Endometrial microvascular endothelial cells (primary cell): ENCODE data around the gene CDIPT. TPM values are rescaled to one million over a fixed set of nuclear protein-coding genes. Genes with fewer than 3 reads are reported as not detected.
"Not testable (repeated sequence)": the region's sequence is repeated elsewhere in the genome, so short reads cannot be mapped to it uniquely, and the experiment has no call there.

Experiments used
- in situ Hi-C: cut with HindIII; loops from 2 replicates; pipeline ENCODE4 v1.10.0; 2017; ENCODE audit warnings: low sequenced_read_pairs, low pct_unique_long_range_greater_than_20kb; ENCODE audit errors: inconsistent ontology term
- total RNA-seq: library from RNA; depleted of rRNA; stranded (reverse); fragments of >200 nt; gene quantifications from one replicate; pipeline ENCODE4 v1.2.3, GENCODE V29; 2015; ENCODE audit errors: inconsistent ontology term

The CDIPT gene
- total RNA-seq, 1 donor from 2014 or later = 105 TPM

DNA sequence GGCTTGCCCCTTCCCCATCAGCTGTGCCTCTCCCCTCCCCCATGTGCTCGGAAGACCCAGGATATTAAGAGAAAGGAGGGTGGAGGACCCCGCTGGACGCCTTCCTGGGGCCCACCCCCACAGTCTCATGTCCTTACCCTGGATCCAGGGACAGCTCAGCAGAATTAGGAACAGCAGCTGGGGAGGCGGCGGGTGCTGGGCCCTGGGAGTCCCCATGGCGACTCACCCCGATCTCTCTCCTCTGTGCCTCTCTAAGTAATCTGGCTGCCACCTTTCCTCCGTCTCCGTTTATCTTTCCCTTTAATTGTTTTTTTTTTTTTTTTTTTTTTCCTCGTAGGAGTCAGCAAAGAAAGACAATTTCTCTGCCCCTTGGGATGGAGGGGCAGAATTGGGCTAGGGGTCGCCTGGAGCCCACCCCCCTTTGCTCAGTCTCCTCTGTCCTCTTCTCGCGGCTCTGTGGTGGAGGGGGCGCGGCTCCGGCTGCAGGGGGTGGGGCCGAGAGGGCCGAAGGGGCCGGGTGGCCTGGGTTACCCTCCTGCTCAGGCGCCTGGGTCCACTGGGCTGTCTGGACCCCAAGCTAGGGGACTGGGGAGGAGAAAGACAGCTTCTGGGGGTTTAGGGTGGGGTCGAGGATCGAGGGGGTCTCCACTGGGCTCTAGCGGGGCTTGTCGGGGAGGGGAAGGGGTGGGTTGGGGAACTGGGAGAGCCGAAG, 35.9 kb upstream of the CDIPT start:
- in situ Hi-C loops = no loop called here

DNA sequence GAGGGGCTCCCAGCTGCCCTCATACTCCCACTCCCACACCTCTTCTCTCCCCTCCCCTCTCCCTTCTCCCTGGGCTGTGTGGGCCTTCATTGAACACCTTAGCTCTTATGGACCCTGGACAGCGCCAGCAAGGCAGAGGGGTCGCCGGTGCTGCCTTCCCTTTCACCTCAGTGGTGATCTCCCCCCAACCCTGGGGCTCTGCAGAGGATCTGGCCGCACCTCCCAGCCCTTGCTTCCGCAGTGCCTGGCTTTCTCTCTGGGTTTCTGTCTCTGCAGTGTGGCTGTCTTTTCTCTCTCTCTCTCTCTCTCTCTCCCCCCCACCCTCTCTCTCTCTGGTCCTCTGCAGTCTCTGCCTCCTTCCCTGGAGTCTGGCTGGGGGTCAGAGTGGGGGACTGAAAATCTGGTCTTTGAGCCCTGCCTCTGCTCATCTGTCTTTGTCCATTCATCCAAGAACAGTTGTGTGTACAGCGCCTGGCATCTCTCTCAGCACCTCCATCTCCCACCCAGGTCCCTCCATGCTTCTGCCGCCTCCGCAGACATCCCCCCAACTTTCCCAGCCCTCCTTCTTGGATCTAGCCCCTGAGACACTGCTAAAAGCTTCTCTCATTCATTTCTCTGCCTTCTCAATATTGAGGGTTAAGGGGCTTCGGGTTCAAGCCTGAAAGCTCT, 35.2 kb upstream of the CDIPT start:
- in situ Hi-C loops = no loop called here

DNA sequence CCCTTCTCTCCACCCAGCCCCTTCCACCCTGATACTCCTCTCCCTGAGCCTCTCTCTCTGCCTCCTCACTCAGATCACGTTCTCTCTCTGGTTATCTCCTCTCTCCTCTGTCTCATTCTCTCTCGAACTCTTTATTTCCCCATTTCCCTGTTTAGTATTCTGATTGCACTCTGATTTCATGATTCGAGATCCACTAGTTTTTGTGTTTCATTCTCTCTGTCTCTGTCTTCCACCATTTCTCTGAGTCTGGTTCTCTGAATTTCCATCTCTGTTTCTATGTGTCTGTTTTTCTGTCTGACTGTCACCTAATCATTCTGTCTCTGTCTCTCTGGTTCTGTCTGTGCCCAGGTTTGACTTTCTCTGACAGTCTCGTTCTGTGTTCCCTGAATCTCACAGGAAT, 34.3 kb upstream of the CDIPT start:
- in situ Hi-C loops = no loop called here

DNA sequence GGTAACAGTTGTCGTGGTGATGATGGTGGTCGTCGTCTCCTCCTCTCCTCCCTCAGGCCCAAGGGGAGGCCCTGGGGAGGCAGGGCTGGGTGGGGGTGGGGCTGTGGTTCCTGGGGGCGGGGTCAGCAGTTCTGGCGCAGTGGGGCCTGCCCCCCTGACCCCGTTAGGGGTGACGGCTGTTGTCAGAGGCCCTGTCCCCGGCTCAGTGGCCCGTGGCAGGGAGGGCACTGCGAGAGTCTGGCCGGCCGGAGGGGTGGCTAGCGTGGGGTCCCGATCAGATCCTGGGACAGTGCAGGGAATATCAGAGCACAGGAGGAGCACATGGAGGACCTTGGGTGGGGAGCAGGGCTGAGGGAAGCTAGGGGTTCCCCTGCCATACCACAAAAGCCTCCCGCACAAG, 33.8 kb upstream of the CDIPT start:
- in situ Hi-C loops = no loop called here

DNA sequence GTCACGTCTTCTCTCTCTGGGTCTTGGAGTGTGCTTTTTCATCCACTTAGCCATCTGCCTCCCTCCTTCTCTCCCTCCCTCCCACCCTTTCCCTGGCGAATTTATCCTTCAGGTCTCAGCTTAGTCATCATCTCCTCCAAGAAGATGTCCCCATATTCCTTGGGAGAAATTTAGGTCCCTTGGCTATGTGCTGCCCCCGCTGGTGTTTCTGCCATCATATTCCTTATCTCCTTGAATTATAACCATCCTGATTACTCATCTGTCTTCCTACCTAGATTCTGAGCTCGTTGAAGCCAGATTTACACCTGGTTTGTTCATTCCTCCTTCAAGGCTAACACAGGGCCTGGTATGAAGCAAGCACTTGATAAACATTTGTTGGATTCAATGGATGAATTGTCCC, 31.3 kb upstream of the CDIPT start:
- in situ Hi-C loops = no loop called here

DNA sequence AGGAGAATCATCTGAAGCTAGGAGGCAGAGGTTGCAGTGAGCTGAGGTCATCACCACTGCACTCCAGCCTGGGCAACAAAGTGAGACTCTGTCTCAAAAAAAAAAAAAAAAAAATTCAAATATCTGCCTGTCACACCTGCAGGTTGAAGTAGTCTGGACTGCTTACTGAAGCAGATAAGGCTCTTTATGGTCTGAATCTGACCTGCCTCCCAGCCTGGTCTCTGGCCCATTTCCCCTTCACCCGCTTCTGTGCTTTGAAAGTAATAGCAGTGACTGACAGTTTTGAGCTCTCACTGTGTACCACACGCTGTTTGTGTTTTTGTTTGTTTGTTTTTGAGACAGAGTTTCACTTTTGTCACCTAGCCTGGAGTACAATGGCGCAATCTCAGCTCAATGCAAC, 30.5 kb upstream of the CDIPT start:
- in situ Hi-C loops = no loop called here

DNA sequence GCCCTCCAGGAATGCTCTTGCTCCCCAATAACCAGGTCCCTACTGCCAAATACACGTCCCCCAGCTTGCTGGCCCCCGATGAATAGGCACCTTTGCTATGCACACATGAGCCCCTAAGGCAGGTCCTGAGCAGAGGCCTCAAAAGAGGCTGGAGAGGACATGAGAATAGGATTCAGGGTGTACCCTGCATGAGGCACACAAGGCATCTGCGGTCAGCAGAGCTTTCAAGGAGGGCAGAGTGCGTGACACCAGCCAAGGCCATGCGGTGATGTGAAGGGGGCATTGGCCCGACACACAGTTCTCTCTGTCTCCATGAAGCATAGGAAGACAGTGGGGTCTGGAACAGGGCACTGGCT, 29.4 kb upstream of the CDIPT start:
- in situ Hi-C loops = no loop called here

DNA sequence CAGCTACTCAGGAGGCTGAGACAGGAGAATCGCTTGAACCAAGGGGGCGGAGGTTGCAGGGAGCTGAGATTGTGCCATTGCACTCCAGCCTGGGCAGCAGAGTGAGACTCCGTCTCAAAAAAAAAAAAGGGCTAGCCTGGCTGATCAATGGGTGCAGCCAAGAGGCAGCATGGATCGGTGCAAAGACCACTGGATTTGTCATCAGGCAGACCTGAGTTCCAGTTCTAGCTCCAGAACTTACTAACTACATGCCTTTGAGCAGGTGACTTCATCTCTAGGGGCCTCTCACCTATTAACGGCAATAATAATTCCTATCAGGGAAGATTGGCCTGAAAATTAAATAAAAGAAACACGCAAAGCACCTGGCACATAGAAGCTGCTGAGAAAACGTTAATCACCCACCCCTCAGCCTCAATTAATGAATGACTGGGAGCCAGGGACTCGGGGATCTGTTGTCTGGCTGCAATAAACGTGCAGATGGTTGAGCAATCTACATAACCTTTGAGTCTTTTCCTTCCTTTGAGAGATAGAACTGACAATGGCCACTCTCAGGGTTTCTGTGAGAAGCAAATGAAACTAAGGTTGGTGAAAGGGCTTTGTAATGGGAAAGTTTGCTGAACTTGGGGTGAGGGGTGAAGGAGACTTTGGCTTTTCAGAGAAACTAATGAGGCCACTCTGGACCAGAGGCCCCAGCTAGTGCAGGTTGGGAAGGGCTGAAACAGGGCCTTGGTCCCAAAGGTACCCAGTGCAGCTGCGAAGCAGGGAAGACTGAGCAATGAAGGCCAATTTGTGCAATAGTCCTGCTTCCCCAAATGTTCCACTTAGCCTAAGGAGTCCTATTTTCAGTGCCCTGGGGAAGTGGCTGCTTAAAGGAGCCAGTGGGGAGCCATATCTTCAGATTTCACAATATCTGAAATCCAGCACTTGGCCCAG, 28.8 kb upstream of the CDIPT start:
- in situ Hi-C loops = no loop called here

DNA sequence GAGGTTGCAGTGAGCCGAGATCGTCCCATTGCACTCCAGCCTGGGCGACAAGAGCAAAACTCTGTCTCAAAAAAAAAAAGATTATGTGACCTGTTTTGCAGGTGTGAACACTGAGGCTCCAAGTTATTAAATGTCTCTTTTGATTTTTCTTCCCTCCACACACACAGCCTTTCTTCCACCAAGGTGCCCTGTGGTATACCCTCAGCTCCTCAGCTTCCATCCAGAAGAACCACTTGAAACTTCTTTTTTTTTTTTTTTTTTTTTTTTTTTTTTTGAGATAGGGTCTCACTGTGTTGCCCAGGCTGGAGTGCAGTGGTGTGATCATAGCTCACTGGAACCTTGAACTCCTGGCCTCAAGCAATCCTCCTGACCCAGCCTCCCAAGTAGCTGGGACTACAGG, 26.3 kb upstream of the CDIPT start:
- in situ Hi-C loops = not testable (repeated sequence)

DNA sequence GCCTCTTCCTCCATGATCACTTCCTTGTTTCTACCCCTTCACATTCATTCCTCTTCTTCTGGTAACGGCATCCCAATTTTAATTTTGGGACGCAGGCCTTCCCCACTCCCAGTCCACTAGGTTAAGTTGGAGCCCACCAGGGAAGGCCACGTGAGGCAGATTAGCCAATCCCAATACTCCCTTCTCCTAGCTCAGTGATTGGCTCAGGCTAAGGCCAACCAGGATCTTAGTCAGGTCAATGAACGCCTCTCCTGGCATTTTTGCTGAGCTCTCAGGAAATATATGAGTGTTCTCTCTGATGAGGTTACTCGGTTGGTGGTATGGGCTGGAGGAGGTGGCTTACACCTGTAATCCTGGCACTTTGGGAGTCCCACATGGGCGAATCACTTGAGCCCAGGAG, 21.0 kb upstream of the CDIPT start:
- in situ Hi-C loops = no loop called here

DNA sequence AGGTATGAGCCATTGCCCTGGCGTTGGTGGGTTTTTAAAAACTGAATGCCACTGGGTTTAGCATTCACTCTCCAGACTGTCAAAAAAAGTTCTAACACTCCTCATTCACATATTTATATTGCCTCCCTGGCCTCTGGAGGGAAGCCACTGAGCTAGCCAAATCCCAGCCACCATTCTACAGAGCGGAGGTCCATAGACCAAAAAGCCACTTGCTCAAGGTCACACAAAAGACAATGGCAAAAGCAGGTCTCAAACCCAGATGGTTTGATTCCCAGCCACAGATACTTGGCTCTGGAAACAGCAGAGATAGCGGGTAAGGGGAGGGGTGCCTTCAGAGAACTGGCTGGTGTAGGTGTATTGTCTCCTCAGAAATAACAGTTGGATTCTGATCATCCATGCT, 18.0 kb upstream of the CDIPT start:
- in situ Hi-C loops = no loop called here

DNA sequence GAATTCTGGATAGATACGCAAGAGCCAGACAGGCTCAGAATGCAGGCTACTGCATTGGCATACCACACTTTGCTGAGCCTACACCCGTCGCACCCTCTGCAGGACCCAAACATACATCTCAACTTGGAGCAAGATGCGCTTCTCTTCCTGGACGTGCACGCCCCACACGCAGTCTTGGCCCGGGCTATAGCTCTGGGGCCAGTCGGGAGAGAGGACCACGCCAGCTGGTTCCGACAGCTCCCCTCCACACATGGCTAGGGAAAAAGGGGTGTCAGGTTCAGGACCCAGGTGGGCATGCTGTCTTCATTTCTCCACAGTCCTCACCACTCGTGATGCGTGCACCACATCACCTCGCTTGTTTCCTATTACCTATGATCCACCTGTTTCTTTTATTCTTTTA, 15.1 kb upstream of the CDIPT start:
- in situ Hi-C loops = no loop called here

DNA sequence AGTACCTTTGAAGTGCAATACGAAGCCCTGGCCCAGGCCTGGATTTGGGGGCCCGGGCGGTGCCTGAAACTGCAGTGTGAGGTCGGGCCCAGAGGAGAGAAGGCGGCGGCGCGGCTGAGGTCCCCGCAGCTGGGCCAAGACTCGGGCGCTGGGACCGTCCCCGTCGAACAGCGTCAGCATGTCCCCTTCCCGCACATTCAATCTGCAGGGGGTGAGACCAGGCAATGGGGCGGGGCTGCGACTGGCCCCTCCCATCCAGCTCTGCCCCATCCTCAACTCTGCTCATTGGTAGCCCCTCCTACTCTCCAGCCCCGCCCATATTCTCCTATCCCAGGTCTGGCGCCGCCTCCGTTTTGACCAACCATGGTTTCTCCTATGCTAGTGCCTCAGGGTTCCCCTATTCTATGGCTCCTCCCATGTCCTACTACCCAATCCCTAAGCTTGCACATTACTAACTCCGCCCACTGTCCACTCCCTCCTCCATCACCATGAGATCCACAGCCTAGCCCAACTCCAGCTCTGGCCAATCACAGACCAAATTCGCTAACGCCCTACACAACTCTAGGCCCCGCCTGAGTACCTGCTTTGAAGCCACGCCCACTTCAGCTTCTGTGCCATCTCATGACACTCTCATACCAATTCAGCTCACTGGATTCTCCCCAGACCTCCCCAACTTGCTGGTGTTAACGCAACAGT, 14.4 kb upstream of the CDIPT start:
- in situ Hi-C loops = no loop called here

DNA sequence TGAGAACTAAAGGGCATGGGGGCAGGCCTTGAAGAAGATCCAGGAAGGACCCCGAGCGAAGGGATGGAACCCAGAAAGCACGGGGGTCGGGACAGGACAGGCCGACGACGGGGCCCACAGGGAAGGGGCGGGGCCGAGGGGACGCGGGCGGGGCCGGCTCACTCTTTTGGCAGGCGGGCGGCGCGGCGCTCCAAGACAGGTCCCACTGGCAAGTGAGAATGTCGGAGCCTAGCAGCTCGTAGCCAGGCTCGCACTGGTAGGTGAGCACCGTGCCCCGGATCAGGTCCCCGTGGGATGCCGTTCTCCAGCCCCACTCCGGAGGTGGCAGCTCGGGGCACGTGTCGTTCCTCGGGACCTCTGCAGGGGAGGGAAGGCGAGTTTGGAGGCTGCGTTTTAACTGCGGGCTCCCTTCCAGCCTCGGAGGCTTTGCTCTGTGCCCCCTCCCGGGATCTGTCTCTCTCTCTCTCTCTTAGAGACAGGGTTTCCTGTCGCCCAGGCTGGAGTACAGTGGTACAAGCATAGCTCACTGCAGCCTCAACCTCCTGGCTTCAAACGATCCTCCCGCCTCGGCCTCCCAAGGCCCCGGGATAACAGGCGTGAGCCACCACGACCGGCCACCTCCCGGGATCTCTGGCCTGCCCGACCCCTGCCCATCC, 13.7 kb upstream of the CDIPT start:
- in situ Hi-C loops = no loop called here

DNA sequence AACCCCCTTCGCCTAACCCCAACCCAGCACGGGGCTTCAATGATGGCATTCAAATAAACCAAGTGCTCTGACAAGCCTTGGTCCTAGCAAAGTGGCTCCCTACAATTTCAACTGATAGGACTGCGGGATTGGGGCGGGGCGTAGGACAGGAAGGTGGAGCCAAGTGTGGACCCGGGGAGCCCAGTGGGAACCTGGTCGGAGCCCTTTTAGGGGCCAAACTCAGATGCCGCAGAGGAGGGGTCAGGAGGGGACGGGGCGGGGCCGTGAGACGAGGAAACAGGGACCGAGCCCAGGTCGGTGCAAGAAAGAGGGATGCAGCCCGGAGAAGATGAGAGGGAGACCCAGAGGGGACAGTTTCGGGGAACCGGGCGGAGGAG, 13.2 kb upstream of the CDIPT start:
- in situ Hi-C loops = no loop called here

DNA sequence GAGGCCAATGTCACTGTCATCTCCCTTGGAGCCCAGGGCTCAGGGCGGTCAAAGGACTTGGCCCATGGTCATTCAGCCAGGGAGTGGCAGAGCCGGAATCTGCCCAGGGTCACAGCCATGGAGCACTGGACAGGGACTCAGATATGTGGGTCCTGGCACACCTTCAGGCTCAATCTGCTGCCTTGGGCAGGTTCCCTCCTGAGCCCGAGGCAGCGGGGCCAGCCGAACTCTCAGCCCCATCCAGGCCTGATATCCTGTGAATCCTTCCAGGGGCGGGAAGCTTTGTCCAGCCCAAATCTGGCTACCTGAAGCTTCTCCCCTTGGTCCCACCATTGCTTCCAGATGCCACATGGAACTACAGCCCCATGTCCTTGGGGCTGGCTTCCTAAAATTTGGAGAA, 12.2 kb upstream of the CDIPT start:
- in situ Hi-C loops = no loop called here

DNA sequence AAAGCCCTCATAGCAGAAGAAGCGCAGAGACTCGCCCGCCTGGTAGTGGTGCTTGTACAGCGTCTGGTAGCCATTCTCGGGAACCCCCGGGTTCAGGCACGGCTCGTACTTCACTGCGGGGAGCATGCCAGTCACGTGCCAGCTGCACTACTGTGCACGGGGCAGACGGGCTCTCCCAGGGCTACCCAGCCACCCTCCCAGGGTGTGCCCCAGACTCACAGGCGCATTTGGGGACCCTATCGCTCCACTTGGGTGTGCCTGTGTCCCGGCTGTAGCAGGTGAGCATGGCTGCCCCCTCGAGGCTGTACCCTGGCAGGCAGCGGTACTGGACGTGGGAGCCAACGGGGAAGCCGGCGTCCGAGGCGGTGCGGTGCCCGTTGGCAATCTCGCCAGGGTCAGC, 10.3 kb upstream of the CDIPT start:
- in situ Hi-C loops = no loop called here

DNA sequence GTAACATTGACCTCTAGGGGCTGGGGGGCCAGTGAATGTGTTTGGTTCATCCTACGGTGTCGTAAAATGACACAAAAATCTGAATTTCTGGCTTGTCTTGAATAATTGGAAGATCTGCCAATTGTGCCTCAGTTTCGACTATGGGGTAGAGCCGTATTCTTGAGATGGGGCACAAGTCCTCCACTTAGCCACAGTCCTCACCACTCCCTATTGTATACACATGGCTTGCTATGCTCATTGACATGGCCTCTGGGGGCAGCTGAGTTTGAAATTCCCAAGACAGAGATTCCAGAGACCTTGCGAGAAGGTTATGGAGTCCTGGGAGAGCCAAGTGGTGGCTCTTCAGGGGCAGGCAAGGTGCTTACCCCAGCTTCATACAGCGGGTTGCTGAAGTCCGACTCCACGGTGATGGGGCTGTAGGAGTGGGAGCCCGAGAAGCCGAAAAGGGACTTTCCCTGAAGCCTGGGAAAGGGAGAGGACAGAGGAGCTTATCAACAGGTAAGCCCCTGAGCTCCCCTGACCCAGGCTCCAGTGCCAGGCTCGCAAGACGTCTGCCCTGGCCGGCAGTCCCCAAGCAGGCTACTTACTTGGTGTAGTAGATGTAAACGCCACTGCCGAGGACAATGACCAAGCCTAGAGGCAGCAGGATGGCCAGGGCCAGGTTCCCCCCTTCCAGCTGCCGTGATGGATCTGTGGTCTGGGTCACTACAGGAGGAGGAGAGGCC, 9.0 kb upstream of the CDIPT start:
- in situ Hi-C loops = no loop called here
